Activated CD4-positive, alpha-beta T cell treated with anti-CD3 and anti-CD28 coated beads, Interleukin-2, amount 50 U/mL, for 1 hour (primary cell): Measurements from ENCODE around the gene TNIK.
A peak's percentile ranks its signal among the peaks of the same experiment; 100 is the strongest.

Experiments
- DNase-seq: peaks from one replicate; pipeline ENCODE4 v3.0.0-alpha.2; 2020

TNIK gene

GRCh38 chr3:171218069-171218468 is 242.1 kb downstream of the TNIK start:
- no peak for DNase-seq

DNA sequence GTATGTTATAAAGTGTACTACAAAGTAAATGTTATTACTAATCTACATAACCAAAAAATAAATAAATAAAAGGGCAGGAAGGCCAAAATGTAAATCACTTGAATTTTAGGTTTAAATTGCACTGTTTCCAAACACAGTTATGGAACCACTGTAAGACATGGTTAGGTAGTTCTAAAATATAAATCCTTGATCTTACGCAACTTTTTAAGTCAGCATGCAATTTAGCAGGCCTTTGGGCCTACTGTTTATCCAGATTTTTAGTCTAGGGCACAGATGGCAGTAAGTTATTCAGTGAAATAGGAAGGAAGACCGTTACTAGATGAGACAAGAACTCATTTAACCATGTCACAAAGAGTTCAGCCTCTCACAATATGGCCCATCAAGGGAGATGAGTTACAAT is 246.3 kb downstream of the TNIK start:
- DNase-seq: no peak

DNA sequence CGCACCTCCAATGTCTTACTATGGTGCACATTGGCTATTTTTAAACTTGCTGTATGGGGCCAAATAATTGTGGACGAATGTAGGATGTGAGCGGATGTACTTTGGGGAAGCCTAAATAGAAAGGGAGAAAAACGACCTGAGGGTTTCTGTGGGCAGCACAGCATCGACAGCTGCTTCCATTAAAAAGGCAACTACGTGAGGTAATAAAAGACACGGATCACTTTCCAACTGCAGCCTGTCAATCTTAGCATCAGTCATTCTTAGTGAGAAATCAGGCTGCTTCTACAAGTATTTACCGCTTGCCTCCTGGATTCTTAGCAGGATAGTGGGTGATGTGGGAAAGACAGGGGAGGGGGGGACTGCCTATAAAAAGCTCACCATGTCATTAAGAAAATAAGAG is 247.0 kb downstream of the TNIK start:
- no peak for DNase-seq

GRCh38 chr3:171212648-171213047 is 247.6 kb downstream of the TNIK start:
- no peak for DNase-seq

DNA sequence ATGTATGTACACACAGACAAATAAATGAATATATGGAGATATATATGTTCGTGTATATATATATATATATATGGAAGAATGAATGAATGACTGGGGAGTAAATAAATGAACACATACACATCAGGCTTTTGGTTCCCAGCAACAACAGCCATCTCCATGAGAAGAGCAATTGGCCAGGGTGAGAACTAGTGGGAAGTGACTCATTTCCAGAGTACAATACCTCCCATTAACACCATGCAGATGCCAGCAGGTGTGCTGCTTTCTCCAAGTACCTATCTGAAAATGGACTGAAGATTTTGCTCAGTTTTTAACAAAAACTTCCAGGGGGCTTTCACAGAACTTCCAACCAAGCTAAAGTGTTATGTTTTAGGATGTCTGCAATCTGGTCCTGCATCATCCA is 253.9 kb downstream of the TNIK start:
- DNase-seq: no peak

GRCh38 chr3:171204942-171205341 is 255.3 kb downstream of the TNIK start:
- DNase-seq: no peak

- no peak for DNase-seq
Measured at GRCh38 chr3:171201825-171202224, 258.4 kb downstream of the TNIK start.

- no peak for DNase-seq
Measured at GRCh38 chr3:171200750-171201088, 259.5 kb downstream of the TNIK start.

GRCh38 chr3:171200052-171200749 is 260.0 kb downstream of the TNIK start:
- DNase-seq: no peak

DNA sequence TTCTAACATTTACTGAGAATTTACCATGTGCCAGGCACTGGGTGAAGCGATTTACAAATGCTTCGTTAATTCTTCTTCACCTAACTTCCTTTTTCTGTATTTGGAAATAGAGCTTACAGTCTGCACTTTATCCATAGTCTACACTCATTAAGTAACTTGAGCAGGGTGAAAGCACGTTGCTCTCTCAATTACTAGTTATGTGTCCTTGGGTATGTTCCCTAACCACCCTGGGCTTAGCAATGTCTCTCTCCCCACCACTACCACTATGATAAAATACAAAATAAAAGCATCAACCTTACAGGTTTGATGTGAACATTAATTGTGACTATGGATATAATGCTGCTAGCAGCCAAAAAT is 260.8 kb downstream of the TNIK start:
- DNase-seq: no peak

DNA sequence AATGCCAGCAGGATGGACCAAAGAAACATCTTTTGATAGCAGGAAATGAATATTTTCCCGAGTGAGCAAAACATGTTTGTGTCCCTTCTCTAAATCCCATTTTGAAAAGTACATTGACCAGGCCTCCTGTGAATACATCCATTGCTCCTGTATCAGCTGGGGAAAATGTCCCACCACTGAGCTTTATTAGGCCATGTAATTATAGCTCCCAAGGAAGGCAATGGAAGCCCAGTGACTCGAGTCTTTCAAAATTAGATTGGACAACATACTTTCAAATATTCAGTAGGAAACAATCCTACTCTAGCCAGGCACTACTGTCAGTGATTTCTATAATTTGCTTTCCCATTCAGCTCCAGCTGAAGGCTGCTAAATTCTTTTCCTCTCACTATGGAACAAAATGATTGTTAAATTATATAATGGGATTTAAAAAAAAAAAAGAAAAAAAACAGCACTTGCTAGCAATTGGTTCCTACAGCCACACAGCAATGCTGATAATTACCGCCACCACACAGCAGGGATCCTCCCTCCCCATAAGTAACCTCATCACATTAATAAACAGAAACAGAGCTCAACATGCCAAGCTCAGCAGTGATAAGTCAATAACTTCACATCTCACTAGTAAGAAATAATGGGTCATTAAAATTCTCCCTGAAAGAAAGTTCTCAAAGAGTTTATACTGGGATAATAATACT is 261.3 kb downstream of the TNIK start:
- DNase-seq: no peak

DNA sequence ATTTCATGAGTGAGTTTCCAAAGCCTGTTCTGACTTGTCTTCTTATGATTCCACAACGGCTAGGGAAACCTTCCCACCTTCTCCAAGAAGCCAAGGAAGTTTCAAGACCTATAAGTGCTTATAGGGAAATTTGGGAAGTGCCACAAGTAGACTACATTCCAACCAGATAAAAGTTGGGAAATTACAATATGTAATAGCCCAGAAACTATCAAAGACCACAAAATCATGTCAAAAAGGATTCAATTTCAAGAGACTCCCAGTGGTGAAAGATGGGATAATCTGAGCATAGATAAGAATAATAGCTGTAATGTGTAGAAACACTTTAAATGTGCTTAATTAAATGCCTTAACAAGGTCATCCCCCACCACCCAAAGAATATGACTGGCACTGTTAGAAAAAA is 264.5 kb downstream of the TNIK start:
- no peak for DNase-seq

- DNase-seq: no peak
Measured at GRCh38 chr3:171194965-171195364, 265.2 kb downstream of the TNIK start.

GRCh38 chr3:171193693-171194092 is 266.5 kb downstream of the TNIK start:
- DNase-seq: no peak

- DNase-seq: no peak
Measured at GRCh38 chr3:171192176-171192854, 267.9 kb downstream of the TNIK start.

DNA sequence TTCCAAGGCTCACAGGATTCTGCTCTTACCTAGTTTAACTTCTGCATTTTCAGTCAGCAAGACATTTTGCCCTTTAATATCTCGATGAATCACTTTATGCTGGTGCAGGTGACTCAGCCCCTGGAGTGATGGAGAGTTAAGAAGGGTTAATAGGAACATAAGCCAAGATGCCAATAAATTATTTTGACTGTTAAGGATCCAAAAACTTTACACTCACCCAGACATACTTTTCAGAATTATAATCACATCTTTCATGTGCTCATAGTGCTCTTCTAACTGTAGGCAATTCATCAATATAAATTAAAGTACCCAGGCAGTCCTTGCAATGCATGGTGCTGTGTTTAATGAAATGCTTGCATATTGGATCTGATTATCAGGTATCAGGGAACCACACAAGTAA is 269.5 kb downstream of the TNIK start:
- DNase-seq: no peak

GRCh38 chr3:171189394-171190080 is 270.7 kb downstream of the TNIK start:
- no peak for DNase-seq

DNA sequence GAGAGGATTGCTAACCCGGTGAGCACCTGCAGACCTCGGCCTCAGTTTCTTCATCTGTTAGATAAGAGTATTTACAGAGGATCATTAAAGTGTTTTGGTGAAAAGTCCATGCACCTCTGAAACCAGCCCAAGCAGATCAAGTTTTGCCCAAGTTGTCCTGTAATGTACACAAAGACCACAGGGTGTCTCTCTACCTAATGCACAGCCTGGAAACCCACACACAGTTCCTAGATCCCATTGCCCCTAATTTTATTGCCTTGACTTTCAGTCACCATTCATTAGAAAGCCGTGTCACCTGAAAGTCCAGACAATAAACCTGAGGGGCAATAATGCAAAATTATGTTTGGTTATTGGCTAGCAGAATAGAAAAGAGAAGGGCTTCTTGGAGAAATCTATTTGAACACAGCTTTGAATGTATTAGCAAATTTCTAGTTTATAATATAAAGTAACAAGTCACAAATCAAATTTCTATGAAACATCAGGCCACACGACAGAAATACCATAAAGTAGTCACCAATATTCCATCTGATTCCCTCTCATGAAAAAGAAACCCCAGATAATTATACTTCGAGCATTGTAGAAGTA is 272.4 kb downstream of the TNIK start:
- DNase-seq: peak; percentile 4

GRCh38 chr3:171186817-171187500 is 273.2 kb downstream of the TNIK start:
- DNase-seq: no peak

DNA sequence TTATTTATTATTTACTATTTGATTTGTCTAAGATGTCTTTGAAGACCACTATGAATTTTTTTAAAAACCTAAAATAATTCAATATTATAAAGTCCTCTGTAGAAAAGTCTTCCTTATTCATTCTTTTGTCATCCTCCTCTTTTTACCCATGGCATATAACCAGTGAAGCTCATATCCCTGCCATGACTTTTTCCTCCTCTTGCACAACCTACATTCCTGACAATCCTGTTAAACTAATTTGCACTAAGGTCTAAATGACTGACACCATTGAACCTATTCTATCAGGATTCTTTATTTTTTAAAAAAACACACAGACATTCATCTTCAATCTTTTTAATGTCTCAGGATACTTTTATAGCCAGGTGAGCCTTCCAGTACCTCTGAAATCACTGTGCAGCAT is 273.8 kb downstream of the TNIK start:
- DNase-seq: no peak

DNA sequence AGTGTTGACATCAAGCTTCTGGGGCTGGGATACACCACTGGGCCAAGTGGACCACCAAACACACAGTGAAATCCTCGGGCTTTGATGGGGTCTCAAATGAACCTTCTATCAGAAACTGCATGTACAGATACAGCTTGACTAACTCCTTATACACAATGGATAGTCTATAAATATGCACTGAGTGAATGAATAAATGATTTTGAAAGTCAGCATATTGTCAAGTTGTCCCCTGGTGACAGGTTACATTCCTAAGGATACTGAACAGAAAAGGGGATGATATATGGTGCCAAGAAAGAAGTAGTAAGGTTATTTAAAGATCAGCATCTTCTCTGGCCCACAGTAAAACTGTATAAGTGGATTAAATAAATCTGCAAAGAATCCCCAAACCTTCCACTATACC is 274.2 kb downstream of the TNIK start:
- DNase-seq: no peak

- DNase-seq: no peak
Measured at GRCh38 chr3:171184372-171184771, 275.8 kb downstream of the TNIK start.

- DNase-seq: no peak
Measured at GRCh38 chr3:171183042-171183441, 277.2 kb downstream of the TNIK start.
